ENCODE data around the gene CABP1. TPM values are rescaled to one million over a fixed set of nuclear protein-coding genes. Genes with fewer than 3 reads are reported as not detected.
A peak's percentile ranks its signal among the peaks of the same experiment; 100 is the strongest.

Gene CABP1
- total and polyA plus RNA-seq, 2 experiments from 2014 or later = 5.1 to 5.2 TPM

DNA sequence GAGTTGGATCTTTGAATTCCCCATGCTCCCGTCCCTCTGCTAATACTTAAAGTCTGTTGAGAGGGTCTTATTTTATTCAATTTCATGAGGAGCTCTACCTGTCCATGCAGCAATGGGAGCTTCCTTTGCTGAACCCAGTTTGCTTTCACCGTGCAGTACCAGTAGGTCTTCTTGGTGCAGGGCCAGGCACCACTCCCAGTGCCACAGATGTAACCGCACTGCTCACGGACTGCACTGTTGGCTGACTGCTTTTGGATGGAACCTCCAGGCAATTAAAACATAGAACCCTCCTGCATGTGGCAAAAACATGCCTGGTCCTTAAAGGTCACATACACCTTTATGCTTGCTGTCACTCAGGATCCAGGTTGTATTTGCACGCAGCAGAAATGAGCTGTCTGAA is 9.3 kb upstream of the CABP1 start:
- DNase-seq (ENCODE audit: low spot score) (no peak), ATAC-seq (no peak)
- H3K9me2 ChIP-seq (ENCODE audit: insufficient read depth) = no peaks in the 10 kb centered on the region
- no peak overlapping the region for H3K4me3 ChIP-seq
- Mint-ChIP-seq H3K4me3 (no peak overlapping the region), H3K27ac (no peak overlapping the region), H3K9me3 (no peaks in the 10 kb centered on the region), H3K4me1 (peaks cover 7% of the 10 kb centered on the region), H3K27me3 (ENCODE audit: insufficient read depth, low read depth, poor library complexity) (peaks cover 6% of the 10 kb centered on the region), H3K36me3 (ENCODE audit: low read depth) (no peaks in the 10 kb centered on the region)
- H3K36me3 ChIP-seq (ENCODE audit: insufficient read depth) = no peaks in the 10 kb centered on the region
- TF ChIP-seq, protein P1, sequence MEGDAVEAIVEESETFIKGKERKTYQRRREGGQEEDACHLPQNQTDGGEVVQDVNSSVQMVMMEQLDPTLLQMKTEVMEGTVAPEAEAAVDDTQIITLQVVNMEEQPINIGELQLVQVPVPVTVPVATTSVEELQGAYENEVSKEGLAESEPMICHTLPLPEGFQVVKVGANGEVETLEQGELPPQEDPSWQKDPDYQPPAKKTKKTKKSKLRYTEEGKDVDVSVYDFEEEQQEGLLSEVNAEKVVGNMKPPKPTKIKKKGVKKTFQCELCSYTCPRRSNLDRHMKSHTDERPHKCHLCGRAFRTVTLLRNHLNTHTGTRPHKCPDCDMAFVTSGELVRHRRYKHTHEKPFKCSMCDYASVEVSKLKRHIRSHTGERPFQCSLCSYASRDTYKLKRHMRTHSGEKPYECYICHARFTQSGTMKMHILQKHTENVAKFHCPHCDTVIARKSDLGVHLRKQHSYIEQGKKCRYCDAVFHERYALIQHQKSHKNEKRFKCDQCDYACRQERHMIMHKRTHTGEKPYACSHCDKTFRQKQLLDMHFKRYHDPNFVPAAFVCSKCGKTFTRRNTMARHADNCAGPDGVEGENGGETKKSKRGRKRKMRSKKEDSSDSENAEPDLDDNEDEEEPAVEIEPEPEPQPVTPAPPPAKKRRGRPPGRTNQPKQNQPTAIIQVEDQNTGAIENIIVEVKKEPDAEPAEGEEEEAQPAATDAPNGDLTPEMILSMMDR (conservative IDR thresholded peaks at IDR 0.05; ENCODE audit: low read depth in 2 of 2) = no peak
- no peak overlapping the region for H3K27ac ChIP-seq (ENCODE audit: low read depth)
- no peaks in the 10 kb centered on the region for H3K79me2 ChIP-seq (replicated peaks; ENCODE audit: insufficient read depth)
- no peaks in the 10 kb centered on the region for H4K20me1 ChIP-seq (replicated peaks; ENCODE audit: insufficient read depth)
- no peak overlapping the region for H3K4me2 ChIP-seq
- no peak overlapping the region for H2AFZ ChIP-seq
- H3K4me1 ChIP-seq (ENCODE audit: insufficient read depth) = no peaks in the 10 kb centered on the region
- no peaks in the 10 kb centered on the region for H3K27me3 ChIP-seq (ENCODE audit: insufficient read depth)
- no peaks in the 10 kb centered on the region for H3F3A ChIP-seq (replicated peaks; ENCODE audit: low read depth)

DNA sequence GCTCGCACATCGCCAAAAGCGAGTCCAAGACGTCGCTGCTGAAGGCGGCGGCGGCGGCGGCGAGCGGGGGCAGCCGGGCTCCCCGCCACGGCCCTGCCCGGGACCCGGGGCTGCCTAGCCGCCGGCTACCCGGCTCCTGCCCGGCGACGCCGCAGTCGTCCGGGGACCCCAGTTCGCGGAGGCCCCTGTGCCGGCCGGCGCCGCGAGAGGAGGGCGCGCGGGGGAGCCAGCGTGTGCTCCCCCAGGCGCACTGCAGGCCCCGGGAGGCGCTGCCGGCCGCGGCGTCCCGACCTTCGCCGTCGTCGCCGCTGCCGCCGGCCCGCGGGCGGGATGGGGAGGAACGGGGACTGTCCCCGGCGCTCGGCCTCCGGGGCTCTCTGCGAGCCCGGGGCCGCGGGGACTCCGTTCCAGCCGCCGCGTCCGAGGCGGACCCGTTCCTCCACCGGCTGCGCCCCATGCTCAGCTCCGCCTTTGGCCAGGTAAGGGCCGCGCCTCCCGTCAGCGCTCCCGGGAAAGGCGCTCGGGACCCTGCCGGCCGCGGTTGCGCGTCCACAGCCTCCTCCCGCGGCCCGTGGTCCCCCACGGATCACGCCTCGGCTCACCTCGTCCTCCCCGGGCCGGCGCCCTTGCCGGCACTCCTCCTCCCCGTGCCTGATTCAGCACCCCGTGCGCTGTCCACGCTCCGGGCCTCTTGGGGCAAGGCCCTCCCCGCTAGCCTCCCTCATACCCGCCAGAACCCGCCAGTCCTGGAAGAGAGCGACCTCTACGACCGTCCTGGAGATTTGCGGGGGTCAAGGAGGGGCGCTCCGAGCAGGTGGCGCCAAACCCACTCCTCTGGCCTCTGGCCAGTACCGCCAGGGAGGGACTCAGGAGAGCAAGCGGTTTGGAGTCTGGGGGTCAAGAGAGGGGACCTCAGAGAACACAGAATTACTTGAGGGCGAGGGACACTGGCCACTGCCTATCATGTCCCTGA is 721 bp downstream of the CABP1 start:
- no peaks in the 10 kb centered on the region for H3K36me3 ChIP-seq (ENCODE audit: insufficient read depth)
- ATAC-seq (peak; percentile 82), DNase-seq (ENCODE audit: low spot score) (peak; percentile 91)
- no peaks in the 10 kb centered on the region for H3K79me2 ChIP-seq (replicated peaks; ENCODE audit: insufficient read depth)
- H3K4me3 ChIP-seq = peak overlapping the region; percentile 83
- H4K20me1 ChIP-seq (replicated peaks; ENCODE audit: insufficient read depth) = peaks cover 8% of the 10 kb centered on the region; the same call in 1 of the 2 replicates
- peak overlapping the region; percentile 97 for H2AFZ ChIP-seq
- Mint-ChIP-seq H3K27ac (no peak overlapping the region), H3K9me3 (no peaks in the 10 kb centered on the region), H3K27me3 (ENCODE audit: insufficient read depth, low read depth, poor library complexity) (peaks cover 30% of the 10 kb centered on the region), H3K4me3 (peak overlapping the region; percentile 72), H3K4me1 (peaks cover 21% of the 10 kb centered on the region), H3K36me3 (ENCODE audit: low read depth) (peaks cover 3% of the 10 kb centered on the region; the same call in 1 of the 3 replicates)
- H3K4me1 ChIP-seq (ENCODE audit: insufficient read depth) = peaks cover 6% of the 10 kb centered on the region
- peaks cover 15% of the 10 kb centered on the region for H3F3A ChIP-seq (replicated peaks; ENCODE audit: low read depth)
- no peak overlapping the region for H3K27ac ChIP-seq (ENCODE audit: low read depth)
- H3K9me2 ChIP-seq (ENCODE audit: insufficient read depth) = no peaks in the 10 kb centered on the region
- peaks cover 22% of the 10 kb centered on the region for H3K27me3 ChIP-seq (ENCODE audit: insufficient read depth)
- H3K4me2 ChIP-seq = peak overlapping the region; percentile 90
- TF ChIP-seq, protein P2, sequence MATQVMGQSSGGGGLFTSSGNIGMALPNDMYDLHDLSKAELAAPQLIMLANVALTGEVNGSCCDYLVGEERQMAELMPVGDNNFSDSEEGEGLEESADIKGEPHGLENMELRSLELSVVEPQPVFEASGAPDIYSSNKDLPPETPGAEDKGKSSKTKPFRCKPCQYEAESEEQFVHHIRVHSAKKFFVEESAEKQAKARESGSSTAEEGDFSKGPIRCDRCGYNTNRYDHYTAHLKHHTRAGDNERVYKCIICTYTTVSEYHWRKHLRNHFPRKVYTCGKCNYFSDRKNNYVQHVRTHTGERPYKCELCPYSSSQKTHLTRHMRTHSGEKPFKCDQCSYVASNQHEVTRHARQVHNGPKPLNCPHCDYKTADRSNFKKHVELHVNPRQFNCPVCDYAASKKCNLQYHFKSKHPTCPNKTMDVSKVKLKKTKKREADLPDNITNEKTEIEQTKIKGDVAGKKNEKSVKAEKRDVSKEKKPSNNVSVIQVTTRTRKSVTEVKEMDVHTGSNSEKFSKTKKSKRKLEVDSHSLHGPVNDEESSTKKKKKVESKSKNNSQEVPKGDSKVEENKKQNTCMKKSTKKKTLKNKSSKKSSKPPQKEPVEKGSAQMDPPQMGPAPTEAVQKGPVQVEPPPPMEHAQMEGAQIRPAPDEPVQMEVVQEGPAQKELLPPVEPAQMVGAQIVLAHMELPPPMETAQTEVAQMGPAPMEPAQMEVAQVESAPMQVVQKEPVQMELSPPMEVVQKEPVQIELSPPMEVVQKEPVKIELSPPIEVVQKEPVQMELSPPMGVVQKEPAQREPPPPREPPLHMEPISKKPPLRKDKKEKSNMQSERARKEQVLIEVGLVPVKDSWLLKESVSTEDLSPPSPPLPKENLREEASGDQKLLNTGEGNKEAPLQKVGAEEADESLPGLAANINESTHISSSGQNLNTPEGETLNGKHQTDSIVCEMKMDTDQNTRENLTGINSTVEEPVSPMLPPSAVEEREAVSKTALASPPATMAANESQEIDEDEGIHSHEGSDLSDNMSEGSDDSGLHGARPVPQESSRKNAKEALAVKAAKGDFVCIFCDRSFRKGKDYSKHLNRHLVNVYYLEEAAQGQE (IDR thresholded peaks at IDR 0.05; ENCODE audit: unreplicated experiment) = peak; percentile 85
- TF ChIP-seq, protein P1 (conservative IDR thresholded peaks at IDR 0.05; ENCODE audit: low read depth in 2 of 2) = peak; percentile 37 to 66
- TF ChIP-seq STAT1 (IDR thresholded peaks at IDR 0.05; ENCODE audit: unreplicated experiment) = no peak

Measured in GM23338 (cell line).